Brain microvascular endothelial cell (primary cell): Measurements from ENCODE around the gene ZMYM4.

Experiments
- DNase-seq: peaks from one replicate; pipeline ENCODE4 v3.0.0-alpha.2; 2020
- H3K27ac ChIP-seq: fragments of 250-450 bp; sonication (Bioruptor Pico); 2 replicates; pipeline ENCODE4 v1.5.1; 2020; ENCODE audit warnings: mild to moderate bottlenecking, moderate library complexity
- H3K27me3 ChIP-seq: fragments of 250-450 bp; sonication (Bioruptor Pico); replicated peaks from 2 replicates; pipeline ENCODE4 v1.5.1; 2020; ENCODE audit warnings: mild to moderate bottlenecking
- H3K36me3 ChIP-seq: fragments of 250-450 bp; sonication (Bioruptor Pico); replicated peaks from 2 replicates; pipeline ENCODE4 v1.5.1; 2020; ENCODE audit warnings: mild to moderate bottlenecking
- H3K4me3 ChIP-seq: 2 replicates; pipeline ENCODE4 v1.5.1; 2011; ENCODE audit warnings: low read depth, mild to moderate bottlenecking, control low read depth, low read length, moderate library complexity
- in situ Hi-C: cut with HindIII; loops from 2 replicates; pipeline ENCODE4 v1.10.0; 2017; ENCODE audit warnings: low sequenced_read_pairs, low pct_ligation_motif_present
- TF ChIP-seq, protein P1 (sequence below): IDR thresholded peaks from 2 replicates; pipeline ENCODE4 v1.5.1; 2011; ENCODE audit warnings: low read depth, mild to moderate bottlenecking, moderate library complexity, low read length, control low read depth, inconsistent platforms; ENCODE audit errors: missing control alignments

Gene ZMYM4

DNA sequence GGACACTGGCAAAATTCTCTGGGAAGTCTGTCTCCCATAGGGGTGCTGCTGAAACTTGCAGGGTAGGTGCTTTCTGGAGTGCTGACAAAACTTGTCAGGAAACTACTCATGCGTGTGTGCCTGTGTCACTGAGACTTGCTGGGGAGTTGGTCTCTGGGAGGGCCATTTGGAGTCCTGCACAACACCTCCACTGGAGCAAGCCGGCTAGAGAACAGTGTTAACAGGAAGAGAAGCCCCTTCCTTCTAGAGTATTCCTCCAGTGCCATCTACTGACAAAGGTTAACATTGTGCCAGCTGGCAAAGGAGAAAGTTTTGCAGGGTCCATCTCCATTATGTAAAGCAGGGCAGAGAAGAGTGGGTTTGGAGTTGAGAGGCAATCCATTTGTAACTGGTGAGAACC, 30.0 kb downstream of the ZMYM4 start:
- TF ChIP-seq, protein P1, sequence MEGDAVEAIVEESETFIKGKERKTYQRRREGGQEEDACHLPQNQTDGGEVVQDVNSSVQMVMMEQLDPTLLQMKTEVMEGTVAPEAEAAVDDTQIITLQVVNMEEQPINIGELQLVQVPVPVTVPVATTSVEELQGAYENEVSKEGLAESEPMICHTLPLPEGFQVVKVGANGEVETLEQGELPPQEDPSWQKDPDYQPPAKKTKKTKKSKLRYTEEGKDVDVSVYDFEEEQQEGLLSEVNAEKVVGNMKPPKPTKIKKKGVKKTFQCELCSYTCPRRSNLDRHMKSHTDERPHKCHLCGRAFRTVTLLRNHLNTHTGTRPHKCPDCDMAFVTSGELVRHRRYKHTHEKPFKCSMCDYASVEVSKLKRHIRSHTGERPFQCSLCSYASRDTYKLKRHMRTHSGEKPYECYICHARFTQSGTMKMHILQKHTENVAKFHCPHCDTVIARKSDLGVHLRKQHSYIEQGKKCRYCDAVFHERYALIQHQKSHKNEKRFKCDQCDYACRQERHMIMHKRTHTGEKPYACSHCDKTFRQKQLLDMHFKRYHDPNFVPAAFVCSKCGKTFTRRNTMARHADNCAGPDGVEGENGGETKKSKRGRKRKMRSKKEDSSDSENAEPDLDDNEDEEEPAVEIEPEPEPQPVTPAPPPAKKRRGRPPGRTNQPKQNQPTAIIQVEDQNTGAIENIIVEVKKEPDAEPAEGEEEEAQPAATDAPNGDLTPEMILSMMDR = peak; percentile 70

DNA sequence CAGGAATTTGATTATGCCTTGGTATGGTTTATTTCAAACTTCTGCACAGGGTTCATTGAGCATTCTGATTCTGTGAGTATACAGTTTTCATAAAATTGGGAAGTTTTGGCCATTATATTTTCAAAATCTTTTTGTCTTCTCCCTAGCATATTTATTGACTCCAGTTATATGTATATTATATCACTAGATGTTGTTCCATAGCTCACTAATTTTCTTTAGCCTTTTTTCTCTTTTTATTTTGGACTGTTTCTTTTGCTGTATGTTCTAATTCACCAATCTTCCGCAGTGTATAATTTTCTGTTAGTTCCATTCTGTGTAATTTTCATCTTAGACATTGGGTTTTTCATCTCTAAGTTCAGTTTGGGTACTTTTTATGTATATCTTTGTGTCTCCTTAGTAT, 31.9 kb downstream of the ZMYM4 start:
- no peak for DNase-seq
- Histone ChIP-seq H3K36me3 (peaks cover 7% of the 10 kb centered on the region), H3K4me3 (no peak overlapping the region), H3K27ac (no peak overlapping the region), H3K27me3 (no peaks in the 10 kb centered on the region)
- TF ChIP-seq, protein P1 = no peak
- in situ Hi-C loops = no loop called here

More for the DNA sequence above, 30.0 kb downstream of the ZMYM4 start:
- in situ Hi-C loops = no loop called here
- Histone ChIP-seq H3K27me3 (no peaks in the 10 kb centered on the region), H3K4me3 (no peak overlapping the region), H3K27ac (no peak overlapping the region), H3K36me3 (peaks cover 7% of the 10 kb centered on the region)
- peak; percentile 29 for DNase-seq

DNA sequence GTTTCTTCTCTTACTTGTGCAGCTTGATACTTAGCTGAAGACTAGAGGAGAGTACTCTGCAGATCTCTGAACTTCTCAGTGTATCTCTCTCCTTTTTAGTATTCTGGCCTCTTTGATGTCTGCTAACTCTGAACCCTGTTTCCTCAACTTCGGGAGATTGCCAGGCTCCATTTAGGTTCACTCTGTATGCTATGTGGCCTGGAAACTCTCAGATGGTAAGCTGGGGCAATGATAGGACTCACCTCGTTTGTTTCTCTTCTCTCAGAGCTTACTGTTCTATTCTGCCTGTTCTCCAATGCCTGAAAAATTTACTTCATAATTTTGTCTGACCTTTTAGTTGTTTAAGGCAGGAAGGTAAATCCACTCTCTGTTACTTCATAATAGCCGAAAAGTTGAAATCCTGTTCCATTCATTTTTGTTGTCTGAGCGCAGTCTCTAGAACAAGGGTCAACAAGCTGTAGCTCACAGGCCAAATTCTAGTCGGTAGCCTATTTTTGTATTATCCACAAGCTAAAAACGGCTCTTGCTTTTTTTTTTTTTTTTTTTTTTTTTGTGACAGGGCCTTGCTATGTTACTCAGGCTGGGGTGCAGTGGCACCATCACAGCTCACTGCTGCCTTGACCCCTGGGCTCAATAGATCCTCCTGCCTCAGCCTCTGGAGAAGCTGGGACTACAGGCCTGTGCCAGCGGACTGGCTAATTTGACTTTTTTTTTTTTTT, 33.3 kb downstream of the ZMYM4 start:
- Histone ChIP-seq H3K27me3 (no peaks in the 10 kb centered on the region), H3K36me3 (peaks cover 10% of the 10 kb centered on the region), H3K27ac (no peak overlapping the region), H3K4me3 (no peak overlapping the region)
- in situ Hi-C loops = no loop called here
- TF ChIP-seq, protein P1 = no peak
- DNase-seq = no peak

DNA sequence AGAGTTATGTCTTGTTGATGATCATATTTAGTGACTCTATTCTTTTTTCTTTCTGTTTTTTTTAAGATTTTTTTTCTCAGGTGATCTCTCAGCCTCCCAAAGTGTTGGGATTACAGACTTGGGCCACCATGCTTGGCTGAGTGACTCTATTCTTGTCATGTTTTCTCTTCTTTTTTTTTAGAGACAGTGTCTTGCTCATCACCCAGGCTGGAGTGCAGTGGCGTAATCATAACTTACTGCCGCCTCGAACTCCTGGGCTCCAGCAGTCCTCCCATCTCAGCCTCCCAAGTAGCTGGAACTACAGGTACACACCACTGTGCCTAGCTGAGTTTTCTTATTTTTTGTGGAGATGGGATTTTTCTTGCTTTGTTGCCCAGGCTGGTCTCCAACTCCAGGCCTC, 36.9 kb downstream of the ZMYM4 start:
- no peak for DNase-seq
- no peak overlapping the region for H3K4me3 ChIP-seq
- TF ChIP-seq, protein P1 = no peak
- H3K27me3 ChIP-seq = no peaks in the 10 kb centered on the region
- H3K36me3 ChIP-seq = peaks cover 5% of the 10 kb centered on the region
- H3K27ac ChIP-seq = no peak overlapping the region
- in situ Hi-C loops = no loop called here

DNA sequence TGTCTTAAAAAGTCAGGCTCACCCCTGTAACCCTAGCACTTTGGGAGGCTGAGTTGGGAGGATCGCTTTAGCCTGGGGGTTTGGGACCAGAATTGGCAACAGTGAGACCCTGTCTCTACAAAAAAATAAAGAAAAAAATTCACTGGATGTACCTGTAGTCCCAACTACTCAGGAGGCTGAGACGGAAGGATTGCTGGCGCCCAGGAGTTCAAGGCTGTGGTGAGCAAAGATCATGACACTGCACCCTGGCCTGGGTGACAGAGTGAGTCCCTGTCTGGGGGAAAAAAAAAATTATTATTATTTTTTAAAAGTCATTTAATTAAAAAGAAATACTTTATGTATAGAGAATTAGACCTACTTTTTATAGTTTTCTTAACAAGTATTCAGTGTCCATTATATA, 47.1 kb downstream of the ZMYM4 start:
- Histone ChIP-seq H3K4me3 (no peak overlapping the region), H3K27me3 (no peaks in the 10 kb centered on the region), H3K27ac (no peak overlapping the region), H3K36me3 (peaks cover 4% of the 10 kb centered on the region)
- in situ Hi-C loops = no loop called here
- TF ChIP-seq, protein P1 = no peak
- no peak for DNase-seq

DNA sequence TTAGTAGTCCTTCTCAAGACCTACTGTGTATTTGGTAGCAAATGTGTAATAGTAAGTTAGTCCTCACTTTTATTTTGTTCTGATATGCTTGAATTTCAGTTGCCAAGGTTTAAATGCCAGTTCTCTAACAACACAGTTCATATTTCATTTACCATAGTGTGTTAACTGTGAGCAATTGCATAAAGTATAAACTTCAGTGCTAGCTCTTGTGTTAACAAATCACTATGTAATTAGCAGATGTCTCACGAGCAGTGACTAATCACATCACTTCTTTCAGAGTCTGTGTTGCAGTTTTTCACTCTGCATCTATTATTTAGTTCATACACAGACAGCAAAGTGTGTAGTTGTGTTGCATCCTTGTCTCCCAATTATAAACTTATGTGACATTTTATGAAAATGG, 47.8 kb downstream of the ZMYM4 start:
- no peak for DNase-seq
- in situ Hi-C loops = no loop called here
- H3K36me3 ChIP-seq = no peaks in the 10 kb centered on the region
- TF ChIP-seq, protein P1 = no peak
- H3K27ac ChIP-seq = no peak overlapping the region
- no peak overlapping the region for H3K4me3 ChIP-seq
- H3K27me3 ChIP-seq = no peaks in the 10 kb centered on the region
